Measurements from ENCODE around the gene SMCHD1. TPM values are rescaled to one million over a fixed set of nuclear protein-coding genes. Genes with fewer than 3 reads are reported as not detected.
"Not testable (repeated sequence)": the region's sequence is repeated elsewhere in the genome, so short reads cannot be mapped to it uniquely, and the experiment has no call there.

Gene SMCHD1
- total RNA-seq, 1 donor from 2014 or later: 71.2 TPM

DNA sequence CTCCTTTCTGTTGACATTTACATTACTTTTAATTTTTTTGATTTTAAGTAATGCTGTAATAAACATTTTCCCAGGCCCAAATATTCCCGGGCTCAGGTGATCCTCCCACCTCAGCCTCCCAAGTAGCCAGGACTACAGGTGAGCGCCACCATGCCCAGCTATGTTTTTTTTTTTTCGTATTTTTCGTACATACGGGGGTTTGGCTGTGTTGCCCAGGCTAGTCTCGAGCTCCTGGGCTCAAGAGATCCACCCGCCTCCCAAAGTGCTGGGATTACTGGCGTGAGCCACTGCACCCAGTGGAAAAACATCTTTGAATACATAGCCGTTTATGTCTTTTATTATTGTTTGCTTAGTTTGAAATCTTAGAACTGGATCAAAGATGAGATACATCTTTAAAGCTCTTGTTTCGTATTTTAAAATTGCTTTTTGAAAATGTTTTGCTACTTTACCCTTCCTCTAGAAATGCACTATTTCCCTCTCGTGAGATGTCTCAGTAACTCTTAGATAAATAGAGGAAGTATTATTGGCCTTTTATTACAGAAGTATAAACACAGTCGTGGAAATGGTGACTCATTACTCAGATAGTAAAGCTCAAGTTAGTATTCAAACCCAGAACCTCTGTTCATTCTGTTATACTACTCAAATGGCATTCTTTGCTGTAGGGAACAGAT, 2.4 kb downstream of the SMCHD1 start:
- H3K4me1 Mint-ChIP-seq: peaks cover 30% of the 10 kb centered on the region
- H3K27ac Mint-ChIP-seq: peak overlapping the region; percentile 80
- peak overlapping the region; percentile 59 for H3K4me3 Mint-ChIP-seq
- TF ChIP-seq, protein P1, sequence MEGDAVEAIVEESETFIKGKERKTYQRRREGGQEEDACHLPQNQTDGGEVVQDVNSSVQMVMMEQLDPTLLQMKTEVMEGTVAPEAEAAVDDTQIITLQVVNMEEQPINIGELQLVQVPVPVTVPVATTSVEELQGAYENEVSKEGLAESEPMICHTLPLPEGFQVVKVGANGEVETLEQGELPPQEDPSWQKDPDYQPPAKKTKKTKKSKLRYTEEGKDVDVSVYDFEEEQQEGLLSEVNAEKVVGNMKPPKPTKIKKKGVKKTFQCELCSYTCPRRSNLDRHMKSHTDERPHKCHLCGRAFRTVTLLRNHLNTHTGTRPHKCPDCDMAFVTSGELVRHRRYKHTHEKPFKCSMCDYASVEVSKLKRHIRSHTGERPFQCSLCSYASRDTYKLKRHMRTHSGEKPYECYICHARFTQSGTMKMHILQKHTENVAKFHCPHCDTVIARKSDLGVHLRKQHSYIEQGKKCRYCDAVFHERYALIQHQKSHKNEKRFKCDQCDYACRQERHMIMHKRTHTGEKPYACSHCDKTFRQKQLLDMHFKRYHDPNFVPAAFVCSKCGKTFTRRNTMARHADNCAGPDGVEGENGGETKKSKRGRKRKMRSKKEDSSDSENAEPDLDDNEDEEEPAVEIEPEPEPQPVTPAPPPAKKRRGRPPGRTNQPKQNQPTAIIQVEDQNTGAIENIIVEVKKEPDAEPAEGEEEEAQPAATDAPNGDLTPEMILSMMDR (IDR thresholded peaks at IDR 0.05; ENCODE audit: unreplicated experiment): no peak
- DNase-seq (ENCODE audit: low spot score in 2 of 2, unreplicated experiment in 2 of 2): no peak
- H3K36me3 Mint-ChIP-seq: peaks cover 4% of the 10 kb centered on the region
- peaks cover 3% of the 10 kb centered on the region for H3K9me3 Mint-ChIP-seq
- H3K27me3 Mint-ChIP-seq (ENCODE audit: low read depth): peaks cover 2% of the 10 kb centered on the region

GRCh38 chr18:2660849-2661248, 5.3 kb downstream of the SMCHD1 start:
- H3K27me3 Mint-ChIP-seq (ENCODE audit: low read depth); H3K36me3 Mint-ChIP-seq; H3K9me3 Mint-ChIP-seq; H3K27ac Mint-ChIP-seq; H3K4me3 Mint-ChIP-seq; DNase-seq (ENCODE audit: low spot score in 2 of 2, unreplicated experiment in 2 of 2): not testable (repeated sequence)
- peaks cover 17% of the 10 kb centered on the region for H3K4me1 Mint-ChIP-seq

DNA sequence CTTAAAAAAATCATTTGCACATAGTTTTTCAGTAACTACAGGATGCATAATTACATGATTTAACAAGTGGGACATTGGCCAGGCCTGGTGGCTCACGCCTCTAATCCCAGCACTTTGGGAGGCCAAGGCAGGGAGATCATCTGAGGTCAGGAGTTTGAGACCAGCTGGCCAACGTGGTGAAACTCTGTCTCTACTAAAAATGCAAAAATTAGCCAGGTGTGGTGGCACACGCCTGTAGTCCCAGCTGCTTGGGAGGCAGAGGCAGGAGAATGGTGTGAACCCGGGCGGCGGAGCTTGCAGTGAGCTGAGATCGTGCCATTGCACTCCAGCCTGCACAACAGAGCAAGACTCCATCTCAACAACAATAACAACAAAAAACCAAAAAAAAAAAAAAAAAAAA, 6.8 kb downstream of the SMCHD1 start:
- DNase-seq (ENCODE audit: low spot score in 2 of 2, unreplicated experiment in 2 of 2); H3K9me3 Mint-ChIP-seq; H3K36me3 Mint-ChIP-seq; H3K27me3 Mint-ChIP-seq (ENCODE audit: low read depth); H3K4me3 Mint-ChIP-seq; H3K27ac Mint-ChIP-seq: not testable (repeated sequence)
- H3K4me1 Mint-ChIP-seq: peaks cover 11% of the 10 kb centered on the region

DNA sequence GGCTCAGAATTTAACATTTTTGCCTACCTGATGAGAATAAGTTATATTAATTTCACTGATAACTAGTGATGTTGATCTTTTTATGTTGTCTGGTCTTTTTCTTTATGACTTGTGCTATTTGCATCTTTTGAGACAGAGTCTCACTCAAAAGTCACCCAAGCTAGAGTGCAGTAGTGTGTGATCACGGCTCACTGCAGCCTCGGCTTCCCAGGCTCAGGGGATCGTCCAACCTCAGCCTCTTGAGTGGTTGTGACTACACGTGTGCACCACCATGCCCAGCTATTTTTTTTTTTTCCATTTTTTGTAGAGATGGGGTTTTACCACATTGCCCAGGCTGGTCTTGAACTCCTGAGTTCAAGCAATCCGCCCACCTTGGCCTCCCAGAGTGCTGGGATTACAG, 7.5 kb downstream of the SMCHD1 start:
- Mint-ChIP-seq H3K27me3 (ENCODE audit: low read depth) (no peaks in the 10 kb centered on the region), H3K4me1 (peaks cover 6% of the 10 kb centered on the region), H3K9me3 (peaks cover 3% of the 10 kb centered on the region), H3K27ac (no peak overlapping the region), H3K36me3 (peaks cover 11% of the 10 kb centered on the region), H3K4me3 (no peak overlapping the region)
- DNase-seq (ENCODE audit: low spot score in 2 of 2, unreplicated experiment in 2 of 2): no peak
- TF ChIP-seq, protein P1 (IDR thresholded peaks at IDR 0.05; ENCODE audit: unreplicated experiment): no peak

DNA sequence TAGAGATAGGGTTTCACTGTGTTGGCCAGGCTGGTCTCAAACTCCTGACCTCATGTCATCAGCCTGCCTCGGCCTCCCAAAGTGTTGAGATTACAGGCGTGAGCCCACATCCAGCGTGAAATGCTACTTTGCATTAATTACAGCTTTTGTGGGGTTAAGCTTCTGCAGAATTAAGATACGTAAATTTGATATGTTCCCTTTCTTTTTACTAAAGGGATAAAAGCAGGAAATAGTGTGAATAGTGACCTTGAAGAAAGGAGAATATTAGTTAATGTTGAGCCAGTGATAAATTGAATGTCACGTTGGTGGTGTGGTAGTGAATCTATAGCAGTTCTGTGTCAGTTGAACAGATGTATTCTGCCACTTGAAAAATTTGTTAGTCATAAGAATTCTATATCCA, 16.9 kb downstream of the SMCHD1 start:
- Mint-ChIP-seq H3K27me3 (ENCODE audit: low read depth) (no peaks in the 10 kb centered on the region), H3K9me3 (no peaks in the 10 kb centered on the region), H3K4me3 (no peak overlapping the region), H3K36me3 (peaks cover 56% of the 10 kb centered on the region), H3K27ac (no peak overlapping the region), H3K4me1 (no peaks in the 10 kb centered on the region)
- TF ChIP-seq, protein P1 (IDR thresholded peaks at IDR 0.05; ENCODE audit: unreplicated experiment): no peak
- DNase-seq (ENCODE audit: low spot score in 2 of 2, unreplicated experiment in 2 of 2): no peak

- Mint-ChIP-seq H3K27me3 (ENCODE audit: low read depth) (no peaks in the 10 kb centered on the region), H3K4me3 (no peak overlapping the region), H3K27ac (no peak overlapping the region), H3K4me1 (no peaks in the 10 kb centered on the region), H3K36me3 (peaks cover 58% of the 10 kb centered on the region), H3K9me3 (no peaks in the 10 kb centered on the region)
- DNase-seq (ENCODE audit: low spot score in 2 of 2, unreplicated experiment in 2 of 2): no peak
- TF ChIP-seq, protein P1 (IDR thresholded peaks at IDR 0.05; ENCODE audit: unreplicated experiment): no peak
Measured at GRCh38 chr18:2672872-2673271, 17.3 kb downstream of the SMCHD1 start.

GRCh38 chr18:2678933-2679332, 23.4 kb downstream of the SMCHD1 start:
- DNase-seq (ENCODE audit: low spot score in 2 of 2, unreplicated experiment in 2 of 2); H3K9me3 Mint-ChIP-seq; H3K27ac Mint-ChIP-seq; H3K4me1 Mint-ChIP-seq; H3K27me3 Mint-ChIP-seq (ENCODE audit: low read depth); H3K4me3 Mint-ChIP-seq: not testable (repeated sequence)
- H3K36me3 Mint-ChIP-seq: peaks cover 37% of the 10 kb centered on the region
